ENCODE results near the gene NINJ2. TPM values are rescaled to one million over a fixed set of nuclear protein-coding genes. Genes with fewer than 3 reads are reported as not detected.

NINJ2 gene
- polyA plus RNA-seq, 1 donor from 2014 or later: not detected

DNA sequence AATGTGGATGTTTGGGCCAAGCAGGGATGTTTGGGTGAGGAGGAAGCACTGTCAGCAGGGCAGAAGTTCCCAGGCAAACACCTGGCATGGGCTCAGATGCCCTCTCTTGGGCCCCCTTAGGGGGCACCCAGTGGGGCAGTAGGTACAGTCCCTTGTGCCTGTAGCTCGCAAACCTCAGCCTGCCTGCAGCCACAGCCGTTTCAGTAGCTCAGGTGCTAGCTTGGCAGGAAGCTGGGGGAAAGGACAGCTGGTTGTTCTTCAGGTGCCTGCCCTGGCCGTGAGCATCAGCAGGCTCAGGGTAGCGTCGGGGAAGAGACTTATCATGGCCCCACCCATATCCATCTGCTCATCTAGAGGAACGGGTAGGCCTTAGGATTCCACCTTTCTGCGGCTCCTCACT, 136.0 kb downstream of the NINJ2 start:
- H3K79me2 ChIP-seq (replicated peaks; ENCODE audit: insufficient read depth, low read length): no peaks in the 10 kb centered on the region
- no peak overlapping the region for H3K27ac ChIP-seq (ENCODE audit: low read length)
- TF ChIP-seq MXI1 (conservative IDR thresholded peaks at IDR 0.05; ENCODE audit: poor library complexity, severe bottlenecking): no peak
- H2AFZ ChIP-seq (ENCODE audit: low read depth, low read length): no peak overlapping the region
- H3K9me3 ChIP-seq (ENCODE audit: low read length): peaks cover 12% of the 10 kb centered on the region
- H3K27me3 ChIP-seq (ENCODE audit: insufficient read depth, low read depth, low read length): no peaks in the 10 kb centered on the region
- no peaks in the 10 kb centered on the region for H3K9me2 ChIP-seq (ENCODE audit: insufficient read depth, low read length)
- no peaks in the 10 kb centered on the region for H4K20me1 ChIP-seq (ENCODE audit: insufficient read depth)
- no peaks in the 10 kb centered on the region for H3K36me3 ChIP-seq (ENCODE audit: insufficient read depth, low read length)
- no peak overlapping the region for H3K4me3 ChIP-seq (ENCODE audit: low read length)
- H3F3A ChIP-seq (ENCODE audit: insufficient read depth, low read length, poor library complexity, severe bottlenecking): no peaks in the 10 kb centered on the region
- H3K9ac ChIP-seq (ENCODE audit: low read length): no peak overlapping the region
- H3K4me2 ChIP-seq (ENCODE audit: low read length): no peak overlapping the region

DNA sequence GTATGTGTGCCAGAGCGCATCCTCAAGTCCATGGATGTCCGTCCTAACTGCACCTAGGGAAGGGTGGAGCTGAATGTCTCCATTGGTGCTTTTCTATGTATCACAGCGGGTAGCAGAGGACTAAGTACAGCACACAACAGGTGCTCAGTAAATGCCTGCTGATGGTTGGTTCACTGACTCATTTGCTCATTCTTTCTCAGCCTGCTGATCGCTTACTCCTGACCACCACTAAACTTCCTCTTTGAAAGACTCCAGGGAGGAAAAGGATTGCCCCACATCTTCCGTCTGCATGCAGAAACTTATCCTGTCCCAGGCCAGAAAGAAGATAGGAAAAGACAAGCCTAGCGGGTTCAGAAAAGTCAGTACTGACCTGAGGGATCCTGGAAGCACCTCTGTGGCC, 137.2 kb downstream of the NINJ2 start:
- Histone ChIP-seq H3K4me2 (ENCODE audit: low read length) (no peak overlapping the region), H3K9me2 (ENCODE audit: insufficient read depth, low read length) (no peaks in the 10 kb centered on the region), H3K9ac (ENCODE audit: low read length) (no peak overlapping the region), H3K79me2 (replicated peaks; ENCODE audit: insufficient read depth, low read length) (no peaks in the 10 kb centered on the region), H3K4me3 (ENCODE audit: low read length) (no peak overlapping the region), H3F3A (ENCODE audit: insufficient read depth, low read length, poor library complexity, severe bottlenecking) (no peaks in the 10 kb centered on the region), H2AFZ (ENCODE audit: low read depth, low read length) (no peak overlapping the region), H3K27ac (ENCODE audit: low read length) (no peak overlapping the region), H3K27me3 (ENCODE audit: insufficient read depth, low read depth, low read length) (no peaks in the 10 kb centered on the region), H3K36me3 (ENCODE audit: insufficient read depth, low read length) (no peaks in the 10 kb centered on the region), H3K9me3 (ENCODE audit: low read length) (peaks cover 12% of the 10 kb centered on the region), H4K20me1 (ENCODE audit: insufficient read depth) (no peaks in the 10 kb centered on the region)
- TF ChIP-seq EZH2 (IDR thresholded peaks at IDR 0.05; ENCODE audit: borderline replicate concordance, insufficient read depth, low read length, poor library complexity, severe bottlenecking): no peak
- TF ChIP-seq SMC3 (conservative IDR thresholded peaks at IDR 0.05; ENCODE audit: poor library complexity): no peak
- TF ChIP-seq TAF1 (IDR thresholded peaks at IDR 0.05; ENCODE audit: low read depth): no peak
- no peak for TF ChIP-seq RAD21 (conservative IDR thresholded peaks at IDR 0.05)
- no peak for TF ChIP-seq MXI1 (conservative IDR thresholded peaks at IDR 0.05; ENCODE audit: poor library complexity, severe bottlenecking)
- TF ChIP-seq, protein P1, sequence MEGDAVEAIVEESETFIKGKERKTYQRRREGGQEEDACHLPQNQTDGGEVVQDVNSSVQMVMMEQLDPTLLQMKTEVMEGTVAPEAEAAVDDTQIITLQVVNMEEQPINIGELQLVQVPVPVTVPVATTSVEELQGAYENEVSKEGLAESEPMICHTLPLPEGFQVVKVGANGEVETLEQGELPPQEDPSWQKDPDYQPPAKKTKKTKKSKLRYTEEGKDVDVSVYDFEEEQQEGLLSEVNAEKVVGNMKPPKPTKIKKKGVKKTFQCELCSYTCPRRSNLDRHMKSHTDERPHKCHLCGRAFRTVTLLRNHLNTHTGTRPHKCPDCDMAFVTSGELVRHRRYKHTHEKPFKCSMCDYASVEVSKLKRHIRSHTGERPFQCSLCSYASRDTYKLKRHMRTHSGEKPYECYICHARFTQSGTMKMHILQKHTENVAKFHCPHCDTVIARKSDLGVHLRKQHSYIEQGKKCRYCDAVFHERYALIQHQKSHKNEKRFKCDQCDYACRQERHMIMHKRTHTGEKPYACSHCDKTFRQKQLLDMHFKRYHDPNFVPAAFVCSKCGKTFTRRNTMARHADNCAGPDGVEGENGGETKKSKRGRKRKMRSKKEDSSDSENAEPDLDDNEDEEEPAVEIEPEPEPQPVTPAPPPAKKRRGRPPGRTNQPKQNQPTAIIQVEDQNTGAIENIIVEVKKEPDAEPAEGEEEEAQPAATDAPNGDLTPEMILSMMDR (IDR thresholded peaks at IDR 0.05; ENCODE audit: poor library complexity, severe bottlenecking): no peak
- TF ChIP-seq, protein P2, sequence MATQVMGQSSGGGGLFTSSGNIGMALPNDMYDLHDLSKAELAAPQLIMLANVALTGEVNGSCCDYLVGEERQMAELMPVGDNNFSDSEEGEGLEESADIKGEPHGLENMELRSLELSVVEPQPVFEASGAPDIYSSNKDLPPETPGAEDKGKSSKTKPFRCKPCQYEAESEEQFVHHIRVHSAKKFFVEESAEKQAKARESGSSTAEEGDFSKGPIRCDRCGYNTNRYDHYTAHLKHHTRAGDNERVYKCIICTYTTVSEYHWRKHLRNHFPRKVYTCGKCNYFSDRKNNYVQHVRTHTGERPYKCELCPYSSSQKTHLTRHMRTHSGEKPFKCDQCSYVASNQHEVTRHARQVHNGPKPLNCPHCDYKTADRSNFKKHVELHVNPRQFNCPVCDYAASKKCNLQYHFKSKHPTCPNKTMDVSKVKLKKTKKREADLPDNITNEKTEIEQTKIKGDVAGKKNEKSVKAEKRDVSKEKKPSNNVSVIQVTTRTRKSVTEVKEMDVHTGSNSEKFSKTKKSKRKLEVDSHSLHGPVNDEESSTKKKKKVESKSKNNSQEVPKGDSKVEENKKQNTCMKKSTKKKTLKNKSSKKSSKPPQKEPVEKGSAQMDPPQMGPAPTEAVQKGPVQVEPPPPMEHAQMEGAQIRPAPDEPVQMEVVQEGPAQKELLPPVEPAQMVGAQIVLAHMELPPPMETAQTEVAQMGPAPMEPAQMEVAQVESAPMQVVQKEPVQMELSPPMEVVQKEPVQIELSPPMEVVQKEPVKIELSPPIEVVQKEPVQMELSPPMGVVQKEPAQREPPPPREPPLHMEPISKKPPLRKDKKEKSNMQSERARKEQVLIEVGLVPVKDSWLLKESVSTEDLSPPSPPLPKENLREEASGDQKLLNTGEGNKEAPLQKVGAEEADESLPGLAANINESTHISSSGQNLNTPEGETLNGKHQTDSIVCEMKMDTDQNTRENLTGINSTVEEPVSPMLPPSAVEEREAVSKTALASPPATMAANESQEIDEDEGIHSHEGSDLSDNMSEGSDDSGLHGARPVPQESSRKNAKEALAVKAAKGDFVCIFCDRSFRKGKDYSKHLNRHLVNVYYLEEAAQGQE (IDR thresholded peaks at IDR 0.05; ENCODE audit: borderline replicate concordance): no peak
- TF ChIP-seq POLR2AphosphoS5 (IDR thresholded peaks at IDR 0.05): no peak
- TF ChIP-seq EP300 (conservative IDR thresholded peaks at IDR 0.05; ENCODE audit: poor library complexity, severe bottlenecking): no peak
